Hepatocyte (in vitro differentiated cells): ENCODE data around the gene OR2J2. TPM values are rescaled to one million over a fixed set of nuclear protein-coding genes. Genes with fewer than 3 reads are reported as not detected.

Source experiments
- polyA plus RNA-seq: library from polyadenylated mRNA; unstranded; fragments of >200 nt; fragmentation: Nextera tagmentation; extraction: Ambion mirVana; gene quantifications from 2 replicates; pipeline ENCODE4 v1.2.1, GENCODE V29; 2016
- total RNA-seq: library from RNA; depleted of rRNA; stranded (reverse); fragments of >200 nt; gene quantifications from 2 replicates; pipeline ENCODE4 v1.2.3, GENCODE V29; 2014

OR2J2 gene
- total and polyA plus RNA-seq, 2 experiments from 2014 or later: not detected

Other genes starting within 250 kb of the OR2J2 start
- gene TRIM27, start 246.9 kb upstream of the OR2J2 start, total RNA-seq: 60.8 and 62.7 TPM in 2 replicates
- gene TRIM27, start 246.9 kb upstream of the OR2J2 start, polyA plus RNA-seq: 50.3 and 57.0 TPM in 2 replicates
- 0.56 and 1.3 TPM in 2 replicates for gene ZNF311, start 165.6 kb upstream of the OR2J2 start, total RNA-seq
- gene ZNF311, start 165.6 kb upstream of the OR2J2 start, polyA plus RNA-seq: 0.54 and 0.57 TPM in 2 replicates
- not detected in 2 replicates for gene OR2W1, start 125.7 kb upstream of the OR2J2 start, total RNA-seq
- not detected in 2 replicates for gene OR2W1, start 125.7 kb upstream of the OR2J2 start, polyA plus RNA-seq
- gene OR2B3, start 83.6 kb upstream of the OR2J2 start, total RNA-seq: not detected in 2 replicates
- gene OR2B3, start 83.6 kb upstream of the OR2J2 start, polyA plus RNA-seq: not detected in 2 replicates
- not detected in 2 replicates for gene OR2J1, start 71.4 kb upstream of the OR2J2 start, total RNA-seq
- gene OR2J1, start 71.4 kb upstream of the OR2J2 start, polyA plus RNA-seq: not detected in 2 replicates
- gene OR2J3, start 62.8 kb upstream of the OR2J2 start, total RNA-seq: not detected in 2 replicates
- not detected in 2 replicates for gene OR2J3, start 62.8 kb upstream of the OR2J2 start, polyA plus RNA-seq
- gene OR14J1, start 130.8 kb downstream of the OR2J2 start, total RNA-seq: not detected in 2 replicates
- gene OR14J1, start 130.8 kb downstream of the OR2J2 start, polyA plus RNA-seq: not detected in 2 replicates
- gene OR5V1, start 198.0 kb downstream of the OR2J2 start, total RNA-seq: not detected in 2 replicates
- not detected in 2 replicates for gene OR5V1, start 198.0 kb downstream of the OR2J2 start, polyA plus RNA-seq
- not detected in 2 replicates for gene OR12D3, start 204.4 kb downstream of the OR2J2 start, total RNA-seq
- gene OR12D3, start 204.4 kb downstream of the OR2J2 start, polyA plus RNA-seq: not detected in 2 replicates
- gene OR12D2, start 224.7 kb downstream of the OR2J2 start, total RNA-seq: not detected in 2 replicates
- gene OR12D2, start 224.7 kb downstream of the OR2J2 start, polyA plus RNA-seq: not detected in 2 replicates
- not detected in 2 replicates for gene OR12D1, start 244.0 kb downstream of the OR2J2 start, total RNA-seq
- gene OR12D1, start 244.0 kb downstream of the OR2J2 start, polyA plus RNA-seq: not detected in 2 replicates